ENCODE data around the gene HOXB13.

HOXB13 gene

DNA sequence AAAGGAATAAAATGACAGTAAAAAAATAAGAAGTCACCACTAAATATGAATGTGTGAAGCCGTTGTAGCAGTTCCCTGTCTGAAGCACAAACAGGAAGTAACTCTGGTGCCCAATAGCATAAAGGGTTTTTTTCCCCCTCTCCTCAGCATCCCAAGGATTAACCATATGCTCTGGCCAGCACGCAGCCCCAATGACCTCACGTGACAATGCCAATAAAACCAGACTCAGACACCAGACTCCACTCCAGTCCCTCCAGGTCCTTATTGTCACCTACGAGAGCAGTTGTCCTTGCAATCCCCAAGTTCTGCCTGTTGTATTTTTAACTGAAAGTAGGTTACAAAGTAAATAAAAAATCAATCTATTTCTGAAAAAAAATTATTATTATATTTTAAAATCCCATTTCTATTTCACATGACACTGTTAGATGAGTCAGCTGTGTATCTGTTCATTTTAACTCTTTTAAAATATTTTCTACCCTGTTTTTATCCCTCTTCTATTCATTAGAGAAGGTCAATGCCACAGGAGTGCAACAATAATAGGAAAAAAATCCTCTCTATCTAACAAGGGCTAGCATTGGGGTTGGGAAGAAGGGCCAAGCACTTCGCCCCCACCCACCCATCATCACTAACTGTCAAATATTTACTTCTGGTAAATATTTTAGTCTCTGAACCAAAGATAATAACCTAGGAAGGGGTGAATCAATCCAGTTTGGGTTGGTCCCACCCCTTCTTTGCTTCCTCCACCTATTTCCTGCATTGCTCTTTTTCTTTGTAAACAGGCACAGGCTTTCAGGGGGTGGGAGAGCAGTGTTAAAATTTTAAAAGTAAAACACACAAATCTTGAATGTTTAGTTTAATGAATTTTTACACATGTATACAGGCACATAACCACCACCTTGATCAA is 12.8 kb downstream of the HOXB13 start:
- no peak overlapping the region for H3K27ac ChIP-seq (ENCODE audit: low read depth, low read length)
- no peak overlapping the region for H3K9ac ChIP-seq (ENCODE audit: low read length in 5 of 5)
- peaks cover 0 to 15% (median 12%) of the 10 kb centered on the region in 5 donors for H3K4me1 ChIP-seq (ENCODE audit: control insufficient read depth in 5 of 5, insufficient read depth in 5 of 5, low read length in 5 of 5)
- no peaks in the 10 kb centered on the region for H3K36me3 ChIP-seq (ENCODE audit: control insufficient read depth in 5 of 5, insufficient read depth in 5 of 5, low read length in 5 of 5)
- no peaks in the 10 kb centered on the region for H3K9me3 ChIP-seq (ENCODE audit: control insufficient read depth in 5 of 5, low read length in 5 of 5)
- peaks cover 46 to 74% (median 62%) of the 10 kb centered on the region in 5 donors for H3K27me3 ChIP-seq (ENCODE audit: control insufficient read depth in 5 of 5, insufficient read depth in 4 of 5, low read length in 5 of 5)
- no peak overlapping the region for H3K4me3 ChIP-seq (ENCODE audit: low read depth in 1 of 5, low read length in 5 of 5)

DNA sequence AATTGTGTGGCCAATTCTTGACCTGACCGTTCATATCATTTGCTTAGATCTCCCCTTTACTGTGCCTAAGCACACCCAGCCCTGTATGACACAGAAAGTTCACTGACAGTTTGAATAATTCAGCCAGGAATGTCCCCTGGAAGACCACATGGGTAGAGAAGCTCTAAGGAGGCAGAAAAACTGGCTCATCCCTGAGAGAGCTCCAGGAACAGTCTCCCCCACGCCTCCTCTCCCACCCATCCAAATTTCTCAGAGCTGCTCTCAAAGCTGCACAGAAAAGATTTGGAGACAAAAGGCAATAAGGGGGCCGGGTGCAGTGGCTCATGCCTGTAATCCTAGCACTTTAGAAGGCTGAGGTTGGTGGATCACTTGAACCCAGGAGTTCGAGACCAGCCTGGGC is 17.4 kb downstream of the HOXB13 start:
- Histone ChIP-seq H3K27ac (ENCODE audit: low read depth, low read length) (no peak overlapping the region), H3K9ac (ENCODE audit: low read length in 5 of 5) (no peak overlapping the region), H3K4me1 (ENCODE audit: control insufficient read depth in 5 of 5, insufficient read depth in 5 of 5, low read length in 5 of 5) (no peaks in the 10 kb centered on the region), H3K36me3 (ENCODE audit: control insufficient read depth in 5 of 5, insufficient read depth in 5 of 5, low read length in 5 of 5) (no peaks in the 10 kb centered on the region), H3K27me3 (ENCODE audit: control insufficient read depth in 5 of 5, insufficient read depth in 4 of 5, low read length in 5 of 5) (peaks cover 29 to 66% (median 37%) of the 10 kb centered on the region in 5 donors), H3K9me3 (ENCODE audit: control insufficient read depth in 5 of 5, low read length in 5 of 5) (no peaks in the 10 kb centered on the region), H3K4me3 (ENCODE audit: low read depth in 1 of 5, low read length in 5 of 5) (no peak overlapping the region)

DNA sequence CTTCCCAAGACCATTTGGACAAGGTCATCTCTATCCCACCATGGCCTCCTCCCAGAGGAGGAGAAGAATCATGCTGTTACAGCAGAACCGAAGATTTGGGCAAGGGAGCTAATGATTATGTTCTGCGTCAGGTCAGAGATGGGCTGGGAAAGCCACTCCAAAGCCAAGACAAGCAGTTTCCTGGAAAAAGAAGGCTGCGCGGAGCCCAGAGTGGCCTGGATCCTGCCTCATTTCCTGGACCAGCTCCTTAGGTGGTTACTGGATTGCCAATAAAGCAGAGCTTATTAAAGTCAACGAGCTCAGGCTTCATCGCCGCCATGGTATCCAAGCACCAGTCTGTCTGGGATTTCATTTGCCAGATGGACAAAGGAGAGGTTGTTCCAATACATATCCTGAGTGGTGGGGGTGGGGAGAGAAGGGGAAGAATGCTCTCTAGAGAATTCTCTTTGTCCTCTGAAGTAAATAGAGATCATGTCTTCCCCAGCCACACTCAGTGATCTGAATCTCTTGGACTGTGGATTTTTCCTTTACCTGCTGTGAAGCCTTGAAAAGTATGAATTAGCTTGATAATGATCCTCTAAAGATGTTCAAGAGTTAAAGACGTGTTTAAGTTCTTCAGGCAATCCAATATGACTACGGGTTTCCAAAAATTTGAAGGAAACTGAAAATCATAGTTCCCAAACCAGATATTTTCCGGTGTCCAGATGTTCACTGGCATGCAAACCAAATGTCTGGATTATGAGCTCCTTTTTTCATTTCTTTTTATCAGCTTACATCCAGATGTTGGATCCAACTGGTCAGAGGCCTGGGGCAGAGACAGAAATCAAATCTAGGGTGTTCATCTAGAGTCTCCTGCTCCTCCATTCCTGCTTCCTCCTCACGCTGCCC is 23.9 kb downstream of the HOXB13 start:
- Histone ChIP-seq H3K36me3 (ENCODE audit: control insufficient read depth in 5 of 5, insufficient read depth in 5 of 5, low read length in 5 of 5) (no peaks in the 10 kb centered on the region), H3K4me3 (ENCODE audit: low read depth in 1 of 5, low read length in 5 of 5) (no peak overlapping the region), H3K9ac (ENCODE audit: low read length in 5 of 5) (no peak overlapping the region), H3K27me3 (ENCODE audit: control insufficient read depth in 5 of 5, insufficient read depth in 4 of 5, low read length in 5 of 5) (peaks cover 25 to 57% (median 36%) of the 10 kb centered on the region in 5 donors), H3K4me1 (ENCODE audit: control insufficient read depth in 5 of 5, insufficient read depth in 5 of 5, low read length in 5 of 5) (no peaks in the 10 kb centered on the region), H3K27ac (ENCODE audit: low read depth, low read length) (no peak overlapping the region), H3K9me3 (ENCODE audit: control insufficient read depth in 5 of 5, low read length in 5 of 5) (no peaks in the 10 kb centered on the region)

DNA sequence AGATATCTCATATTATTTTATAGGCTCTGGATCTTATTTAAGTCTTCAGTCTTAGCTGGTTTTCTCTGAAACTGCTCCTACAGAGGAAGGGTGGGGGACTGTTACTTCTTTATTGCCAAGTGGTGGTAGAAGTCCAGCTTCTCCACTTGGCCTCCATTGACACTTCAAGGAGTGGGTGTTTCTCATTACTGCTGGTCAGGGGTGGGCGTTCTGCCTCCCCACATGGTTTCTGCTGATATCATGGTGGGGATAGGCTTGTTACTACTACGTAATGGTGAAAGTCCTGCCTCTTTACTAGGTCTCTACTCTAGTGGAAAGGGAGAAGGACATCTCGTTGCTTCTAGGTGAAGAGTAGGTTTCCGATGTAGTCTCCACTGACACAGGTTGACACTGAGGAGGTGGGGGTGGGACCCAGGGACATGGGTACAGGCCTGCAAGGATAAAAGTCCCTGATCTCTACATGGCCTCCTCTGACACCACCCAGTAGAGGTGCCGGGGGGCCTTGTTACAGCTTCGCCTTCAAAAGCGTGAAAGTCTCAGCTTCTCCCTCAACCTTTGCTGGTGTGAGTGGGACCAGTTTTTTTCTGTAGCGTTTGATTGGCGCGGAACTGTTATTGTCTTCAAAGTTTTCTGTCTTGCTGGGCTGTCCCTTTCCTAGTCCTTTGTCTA is 26.6 kb downstream of the HOXB13 start:
- Histone ChIP-seq H3K27me3 (ENCODE audit: control insufficient read depth in 5 of 5, insufficient read depth in 4 of 5, low read length in 5 of 5) (peaks cover 14 to 43% (median 33%) of the 10 kb centered on the region in 5 donors), H3K9ac (ENCODE audit: low read length in 5 of 5) (no peak overlapping the region), H3K4me1 (ENCODE audit: control insufficient read depth in 5 of 5, insufficient read depth in 5 of 5, low read length in 5 of 5) (no peaks in the 10 kb centered on the region), H3K36me3 (ENCODE audit: control insufficient read depth in 5 of 5, insufficient read depth in 5 of 5, low read length in 5 of 5) (no peaks in the 10 kb centered on the region), H3K27ac (ENCODE audit: low read depth, low read length) (no peak overlapping the region), H3K9me3 (ENCODE audit: control insufficient read depth in 5 of 5, low read length in 5 of 5) (no peaks in the 10 kb centered on the region), H3K4me3 (ENCODE audit: low read depth in 1 of 5, low read length in 5 of 5) (no peak overlapping the region)

DNA sequence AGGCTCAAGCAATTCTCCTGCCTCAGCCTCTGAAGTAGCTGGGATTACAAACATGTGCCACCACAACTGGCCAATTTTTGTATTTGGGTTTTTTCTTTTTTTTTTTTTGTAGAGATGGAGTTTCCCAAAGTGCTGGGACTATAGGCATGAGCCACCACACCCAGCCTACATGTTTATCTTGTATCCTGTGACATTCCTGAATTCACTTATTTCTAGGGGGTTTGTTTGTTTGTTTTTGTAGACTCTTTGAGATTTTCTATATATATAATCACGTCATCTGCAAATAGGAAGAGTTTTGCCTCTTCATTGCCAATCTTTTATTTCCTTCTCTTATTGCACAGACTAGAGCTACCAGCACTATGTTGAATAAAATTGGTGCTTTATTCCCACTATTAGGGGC is 35.4 kb downstream of the HOXB13 start:
- Histone ChIP-seq H3K9me3 (ENCODE audit: control insufficient read depth in 5 of 5, low read length in 5 of 5) (peaks cover 0 to 4% (median 0%) of the 10 kb centered on the region in 5 donors), H3K27me3 (ENCODE audit: control insufficient read depth in 5 of 5, insufficient read depth in 4 of 5, low read length in 5 of 5) (peaks cover 0 to 8% (median under 1%) of the 10 kb centered on the region in 5 donors), H3K4me1 (ENCODE audit: control insufficient read depth in 5 of 5, insufficient read depth in 5 of 5, low read length in 5 of 5) (no peaks in the 10 kb centered on the region), H3K27ac (ENCODE audit: low read depth, low read length) (no peak overlapping the region), H3K4me3 (ENCODE audit: low read depth in 1 of 5, low read length in 5 of 5) (no peak overlapping the region), H3K36me3 (ENCODE audit: control insufficient read depth in 5 of 5, insufficient read depth in 5 of 5, low read length in 5 of 5) (no peaks in the 10 kb centered on the region), H3K9ac (ENCODE audit: low read length in 5 of 5) (no peak overlapping the region)

DNA sequence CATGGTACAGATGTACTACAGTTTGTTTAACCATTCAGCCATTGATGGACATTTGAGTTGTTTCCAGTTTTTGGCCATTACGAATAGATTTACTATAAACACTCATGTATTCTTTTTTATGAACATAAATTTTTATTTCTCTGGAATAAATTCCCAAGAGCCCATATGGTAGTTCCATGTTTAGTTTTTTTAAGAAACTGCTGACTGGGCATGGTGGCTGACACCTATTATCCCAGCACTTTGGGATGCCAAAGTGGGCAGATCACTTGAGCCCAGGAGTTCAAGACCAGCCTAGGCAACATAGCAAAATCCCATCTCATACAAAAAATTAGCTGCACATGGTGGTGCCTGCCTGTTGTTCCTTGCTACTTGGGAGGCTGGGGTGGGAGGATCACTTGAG is 36.5 kb downstream of the HOXB13 start:
- no peak overlapping the region for H3K4me3 ChIP-seq (ENCODE audit: low read depth in 1 of 5, low read length in 5 of 5)
- no peaks in the 10 kb centered on the region for H3K36me3 ChIP-seq (ENCODE audit: control insufficient read depth in 5 of 5, insufficient read depth in 5 of 5, low read length in 5 of 5)
- H3K27me3 ChIP-seq (ENCODE audit: control insufficient read depth in 5 of 5, insufficient read depth in 4 of 5, low read length in 5 of 5) = peaks cover 0 to 11% (median 0%) of the 10 kb centered on the region in 5 donors
- no peaks in the 10 kb centered on the region for H3K4me1 ChIP-seq (ENCODE audit: control insufficient read depth in 5 of 5, insufficient read depth in 5 of 5, low read length in 5 of 5)
- H3K9me3 ChIP-seq (ENCODE audit: control insufficient read depth in 5 of 5, low read length in 5 of 5) = peaks cover 0 to 4% (median 0%) of the 10 kb centered on the region in 5 donors
- H3K27ac ChIP-seq (ENCODE audit: low read depth, low read length) = no peak overlapping the region
- H3K9ac ChIP-seq (ENCODE audit: low read length in 5 of 5) = no peak overlapping the region

DNA sequence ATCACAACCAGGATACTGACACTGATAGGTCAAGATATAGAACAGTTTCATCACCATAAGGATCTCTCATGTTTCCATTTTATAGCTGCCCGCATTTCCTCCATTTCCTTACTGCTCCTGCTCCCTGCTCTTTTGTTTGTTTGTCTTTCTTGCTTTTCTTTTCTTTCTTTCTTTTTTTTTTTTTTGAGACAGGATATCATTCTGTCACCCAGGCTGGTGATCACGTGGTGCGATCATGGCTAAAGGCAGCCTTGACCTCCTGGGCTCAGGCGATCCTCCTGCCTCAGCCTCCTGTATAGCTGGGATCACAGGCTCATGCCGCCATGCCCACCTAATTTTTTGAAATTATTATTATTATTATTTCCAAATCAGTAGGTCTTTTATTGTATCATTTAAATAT is 37.9 kb downstream of the HOXB13 start:
- H3K4me1 ChIP-seq (ENCODE audit: control insufficient read depth in 5 of 5, insufficient read depth in 5 of 5, low read length in 5 of 5) = no peaks in the 10 kb centered on the region
- H3K9ac ChIP-seq (ENCODE audit: low read length in 5 of 5) = no peak overlapping the region
- no peak overlapping the region for H3K4me3 ChIP-seq (ENCODE audit: low read depth in 1 of 5, low read length in 5 of 5)
- peaks cover 0 to 4% (median 0%) of the 10 kb centered on the region in 5 donors for H3K9me3 ChIP-seq (ENCODE audit: control insufficient read depth in 5 of 5, low read length in 5 of 5)
- no peak overlapping the region for H3K27ac ChIP-seq (ENCODE audit: low read depth, low read length)
- no peaks in the 10 kb centered on the region for H3K36me3 ChIP-seq (ENCODE audit: control insufficient read depth in 5 of 5, insufficient read depth in 5 of 5, low read length in 5 of 5)
- peaks cover 0 to 6% (median 0%) of the 10 kb centered on the region in 5 donors for H3K27me3 ChIP-seq (ENCODE audit: control insufficient read depth in 5 of 5, insufficient read depth in 4 of 5, low read length in 5 of 5)

DNA sequence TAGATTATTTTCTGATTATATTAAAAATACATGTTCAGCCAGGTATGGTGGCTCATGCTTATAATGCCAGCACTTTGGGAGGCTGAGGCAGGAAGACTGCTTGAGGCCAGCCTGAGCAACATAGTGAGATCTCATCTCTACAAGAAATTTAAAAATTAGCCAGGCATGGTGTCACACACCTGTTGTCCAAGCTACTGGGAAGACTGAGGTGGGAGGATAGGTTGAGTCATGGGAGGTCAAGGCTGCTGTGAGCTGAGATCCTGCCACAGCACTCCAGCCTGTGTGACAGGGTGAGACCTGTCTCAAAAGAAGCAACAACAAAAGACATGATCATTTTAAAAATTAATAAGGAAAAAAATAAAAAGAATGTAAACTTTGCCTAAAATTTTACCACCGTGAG is 46.9 kb downstream of the HOXB13 start:
- Histone ChIP-seq H3K9ac (ENCODE audit: low read length in 5 of 5) (no peak overlapping the region), H3K27ac (ENCODE audit: low read depth, low read length) (no peak overlapping the region), H3K4me1 (ENCODE audit: control insufficient read depth in 5 of 5, insufficient read depth in 5 of 5, low read length in 5 of 5) (peaks cover 0 to 6% (median 4%) of the 10 kb centered on the region in 5 donors), H3K4me3 (ENCODE audit: low read depth in 1 of 5, low read length in 5 of 5) (no peak overlapping the region), H3K27me3 (ENCODE audit: control insufficient read depth in 5 of 5, insufficient read depth in 4 of 5, low read length in 5 of 5) (peaks cover 8 to 24% (median 19%) of the 10 kb centered on the region in 5 donors), H3K36me3 (ENCODE audit: control insufficient read depth in 5 of 5, insufficient read depth in 5 of 5, low read length in 5 of 5) (no peaks in the 10 kb centered on the region), H3K9me3 (ENCODE audit: control insufficient read depth in 5 of 5, low read length in 5 of 5) (no peaks in the 10 kb centered on the region)

DNA sequence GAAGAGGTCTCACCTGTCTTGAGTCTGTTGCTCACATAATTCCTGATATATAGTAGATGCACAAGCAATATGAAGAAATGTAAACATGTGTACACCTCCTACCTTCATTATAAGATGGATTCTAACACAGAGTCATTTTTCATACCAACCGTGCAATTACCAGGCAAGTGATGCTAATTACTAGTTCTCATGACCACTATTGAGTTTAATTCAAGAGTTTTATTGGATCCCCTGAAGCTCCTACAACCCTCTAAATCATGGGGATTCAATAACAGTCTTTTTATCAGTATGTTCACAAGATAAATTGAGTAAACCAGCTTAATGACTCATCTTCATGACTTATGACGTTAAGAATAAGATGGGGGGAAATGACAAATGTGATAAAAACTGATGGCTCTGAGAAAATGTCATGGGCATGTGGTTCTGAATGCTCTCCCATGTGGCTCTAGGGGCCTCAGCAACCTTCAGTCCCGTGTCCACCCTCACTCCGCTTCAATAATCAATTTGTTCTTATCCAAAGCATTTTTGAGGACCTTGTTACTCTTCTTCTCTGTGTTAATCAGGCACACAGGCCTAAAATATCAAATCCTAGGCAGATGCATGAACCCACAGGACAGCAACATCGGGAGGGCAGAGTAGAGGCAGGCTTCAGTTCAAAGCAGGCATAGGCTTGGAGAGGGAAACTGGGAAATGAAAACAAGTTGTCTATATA is 49.0 kb downstream of the HOXB13 start:
- H3K27me3 ChIP-seq (ENCODE audit: control insufficient read depth in 5 of 5, insufficient read depth in 4 of 5, low read length in 5 of 5) = peaks cover 8 to 23% (median 22%) of the 10 kb centered on the region in 5 donors
- H3K9me3 ChIP-seq (ENCODE audit: control insufficient read depth in 5 of 5, low read length in 5 of 5) = no peaks in the 10 kb centered on the region

More for the DNA sequence above, 49.0 kb downstream of the HOXB13 start:
- no peak overlapping the region for H3K4me3 ChIP-seq (ENCODE audit: low read depth in 1 of 5, low read length in 5 of 5)
- H3K36me3 ChIP-seq (ENCODE audit: control insufficient read depth in 5 of 5, insufficient read depth in 5 of 5, low read length in 5 of 5) = no peaks in the 10 kb centered on the region
- peaks cover 0 to 6% (median 4%) of the 10 kb centered on the region in 5 donors for H3K4me1 ChIP-seq (ENCODE audit: control insufficient read depth in 5 of 5, insufficient read depth in 5 of 5, low read length in 5 of 5)
- H3K27ac ChIP-seq (ENCODE audit: low read depth, low read length) = no peak overlapping the region
- no peak overlapping the region for H3K9ac ChIP-seq (ENCODE audit: low read length in 5 of 5)
